Gastrocnemius medialis (tissue), 4 donors: ENCODE results near the gene IPCEF1.

ENCODE experiments used
- CTCF ChIP-seq, 5 experiments: fragments of 450-650 bp in 3 of 5; fragments of 200-600 bp in 2 of 5; sonication (generic) in 2 of 5; IDR thresholded peaks in 4 of 5; conservative IDR thresholded peaks in 1 of 5; 1 replicate in 4 of 5; 2 replicates in 1 of 5; pipeline ENCODE4 v1.5.1; 2016 to 2019; ENCODE audit warnings: antibody characterized with exemption in 5 of 5, mild to moderate bottlenecking in 3 of 5, moderate library complexity in 3 of 5
- POLR2A ChIP-seq, 2 donors: fragments of 450-650 bp; IDR thresholded peaks; one replicate each; pipeline ENCODE4 v1.6.1; 2017; ENCODE audit warnings: antibody characterized with exemption in 2 of 2, mild to moderate bottlenecking in 2 of 2, moderate library complexity in 2 of 2

- TF ChIP-seq CTCF (IDR thresholded peaks at IDR 0.05 in 4 of 5, conservative IDR thresholded peaks at IDR 0.05 in 1 of 5) (no peak), POLR2A (IDR thresholded peaks at IDR 0.05) (no peak)
Observed at GRCh38 chr6:154359679-154360078, 3.1 kb upstream of the IPCEF1 start.
